ENCODE measurements around the gene STEAP2. TPM values are rescaled to one million over a fixed set of nuclear protein-coding genes. Genes with fewer than 3 reads are reported as not detected.
"Not testable (repeated sequence)": the region's sequence is repeated elsewhere in the genome, so short reads cannot be mapped to it uniquely, and the experiment has no call there.

STEAP2 gene
- polyA plus RNA-seq, 2 of the 4 experiments (the other 2 are of a cell fraction), result 5.1 to 49.2 TPM

DNA sequence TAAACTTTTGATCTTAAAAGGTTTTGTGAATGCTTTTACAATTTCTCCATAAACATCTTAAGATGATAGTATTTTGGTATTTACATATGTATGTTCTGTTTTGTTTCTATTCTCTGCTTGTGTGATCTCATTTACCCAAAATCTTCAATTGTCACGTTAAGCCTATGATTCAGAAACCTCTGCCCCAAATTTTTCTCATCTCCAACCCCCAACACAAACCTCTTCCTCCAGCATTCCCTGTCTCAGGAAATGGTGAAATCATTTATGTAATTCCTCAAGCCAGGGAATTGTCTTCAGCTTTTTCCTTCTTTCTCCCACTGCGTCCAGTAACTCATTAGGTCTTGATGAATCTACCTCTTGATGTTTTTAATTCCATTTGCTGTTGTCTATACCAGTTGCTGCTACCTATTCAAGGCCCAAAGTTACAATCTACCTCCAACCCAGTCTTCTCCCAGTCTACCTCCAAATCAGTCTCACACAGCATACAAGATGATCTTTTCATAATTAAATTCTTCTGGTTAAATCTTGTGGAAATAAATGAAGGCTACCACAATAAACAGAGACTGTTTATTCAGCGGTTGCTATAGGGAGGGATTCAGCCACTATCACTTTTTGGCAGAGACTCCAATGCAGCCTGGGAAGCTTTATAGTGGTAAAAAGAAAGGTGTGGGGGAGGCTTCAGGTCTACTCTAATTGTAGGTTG, 39.2 kb downstream of the STEAP2 start:
- FAIRE-seq (no peak), DNase-seq (ENCODE audit: low read depth in 1 of 2, low spot score in 1 of 2) (no peak), ATAC-seq (no peak)
- Histone ChIP-seq H3K4me1 (peaks cover 5% of the 10 kb centered on the region; the same call in 1 of the 3 replicates), H3K9me3 (no peaks in the 10 kb centered on the region), H3K4me3 (no peak overlapping the region), H3K27ac (no peak overlapping the region), H3K4me2 (no peak overlapping the region)
- TF ChIP-seq ZSCAN20 (CRISPR knock-in tag; IDR thresholded peaks at IDR 0.05) (no peak), EHMT2 (IDR thresholded peaks at IDR 0.05; ENCODE audit: low read depth) (no peak), PHF8 (IDR thresholded peaks at IDR 0.05; ENCODE audit: borderline replicate concordance, low read depth) (no peak), FOSL2 (IDR thresholded peaks at IDR 0.05) (no peak), FOSL2 (CRISPR knock-in tag; IDR thresholded peaks at IDR 0.05) (no peak), GATA3 (IDR thresholded peaks at IDR 0.05; ENCODE audit: borderline replicate concordance) (no peak), RFX5 (IDR thresholded peaks at IDR 0.05) (no peak), POLR2AphosphoS2 (conservative IDR thresholded peaks at IDR 0.05; ENCODE audit: low read length) (no peak), HEYL (CRISPR knock-in tag; IDR thresholded peaks at IDR 0.05) (no peak), KDM1A (IDR thresholded peaks at IDR 0.05; ENCODE audit: low read depth) (no peak), MYC (IDR thresholded peaks at IDR 0.05; ENCODE audit: borderline replicate concordance, low read length) (no peak)
- 47% methylated on average over 3 of the region's 3 CpGs for WGBS (ENCODE audit: missing lambda C conversion rate)
- POLR2A ChIA-PET, result no interaction called here
- CTCF ChIA-PET, result interaction anchor here (1.0 to 2.2 kb wide), 5 partner anchors 10 to 177 kb away, joined by 3 to 5 read pairs (median 3); partner anchors contain the start of genes STEAP1 and STEAP2

DNA sequence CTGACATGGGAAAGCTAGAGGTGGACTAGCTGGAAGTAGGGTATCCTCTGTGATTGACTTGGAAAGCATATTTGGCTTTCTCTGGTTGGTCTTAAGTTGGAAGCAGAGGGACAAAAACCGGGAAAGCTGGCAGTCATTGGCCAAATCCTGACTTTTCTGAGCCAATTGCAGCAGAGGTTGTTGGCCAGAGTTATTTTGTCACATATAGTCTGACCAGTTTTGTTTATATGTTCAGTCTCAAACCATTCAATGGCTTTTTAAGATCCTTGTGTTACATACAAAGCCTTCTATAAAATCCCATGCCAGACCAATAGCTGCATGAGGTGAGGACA, 39.7 kb downstream of the STEAP2 start:
- FAIRE-seq, result no peak
- no peak for ATAC-seq
- no peaks in the 10 kb centered on the region for H3K9me3 ChIP-seq
- H3K4me3 ChIP-seq, result no peak overlapping the region
- CTCF ChIA-PET, result interaction anchor here (1.0 to 2.2 kb wide), 4 partner anchors 9 to 176 kb away, joined by 3 to 5 read pairs (median 4); partner anchors contain the start of genes STEAP1 and STEAP2
- no peak overlapping the region for H3K27ac ChIP-seq
- DNase-seq (ENCODE audit: low read depth in 1 of 2, low spot score in 1 of 2), result no peak
- POLR2A ChIA-PET, result no interaction called here
- 29% methylated on average over 1 of the region's 1 CpG for WGBS (ENCODE audit: missing lambda C conversion rate)
- no peak overlapping the region for H3K4me2 ChIP-seq
- H3K4me1 ChIP-seq, result no peaks in the 10 kb centered on the region; the same call in 2 of the 3 replicates
- TF ChIP-seq RARB (CRISPR knock-in tag; IDR thresholded peaks at IDR 0.05) (no peak), POLR2AphosphoS2 (conservative IDR thresholded peaks at IDR 0.05; ENCODE audit: low read length) (no peak), ELK1 (IDR thresholded peaks at IDR 0.05; ENCODE audit: low read depth, low read length) (no peak), ESRRA (IDR thresholded peaks at IDR 0.05; ENCODE audit: borderline replicate concordance, low read length) (no peak), BHLHE40 (IDR thresholded peaks at IDR 0.05; ENCODE audit: low read depth, low read length) (no peak), CBX8 (IDR thresholded peaks at IDR 0.05) (no peak), RFX5 (IDR thresholded peaks at IDR 0.05) (no peak), RCOR1 (IDR thresholded peaks at IDR 0.05; ENCODE audit: low read depth, low read length) (no peak), SMC3 (IDR thresholded peaks at IDR 0.05) (no peak)
- TF ChIP-seq, protein P1, sequence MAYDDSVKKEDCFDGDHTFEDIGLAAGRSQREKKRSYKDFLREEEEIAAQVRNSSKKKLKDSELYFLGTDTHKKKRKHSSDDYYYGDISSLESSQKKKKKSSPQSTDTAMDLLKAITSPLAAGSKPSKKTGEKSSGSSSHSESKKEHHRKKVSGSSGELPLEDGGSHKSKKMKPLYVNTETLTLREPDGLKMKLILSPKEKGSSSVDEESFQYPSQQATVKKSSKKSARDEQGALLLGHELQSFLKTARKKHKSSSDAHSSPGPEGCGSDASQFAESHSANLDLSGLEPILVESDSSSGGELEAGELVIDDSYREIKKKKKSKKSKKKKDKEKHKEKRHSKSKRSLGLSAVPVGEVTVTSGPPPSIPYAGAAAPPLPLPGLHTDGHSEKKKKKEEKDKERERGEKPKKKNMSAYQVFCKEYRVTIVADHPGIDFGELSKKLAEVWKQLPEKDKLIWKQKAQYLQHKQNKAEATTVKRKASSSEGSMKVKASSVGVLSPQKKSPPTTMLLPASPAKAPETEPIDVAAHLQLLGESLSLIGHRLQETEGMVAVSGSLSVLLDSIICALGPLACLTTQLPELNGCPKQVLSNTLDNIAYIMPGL (CRISPR knock-in tag; IDR thresholded peaks at IDR 0.05; ENCODE audit: borderline replicate concordance), result no peak

DNA sequence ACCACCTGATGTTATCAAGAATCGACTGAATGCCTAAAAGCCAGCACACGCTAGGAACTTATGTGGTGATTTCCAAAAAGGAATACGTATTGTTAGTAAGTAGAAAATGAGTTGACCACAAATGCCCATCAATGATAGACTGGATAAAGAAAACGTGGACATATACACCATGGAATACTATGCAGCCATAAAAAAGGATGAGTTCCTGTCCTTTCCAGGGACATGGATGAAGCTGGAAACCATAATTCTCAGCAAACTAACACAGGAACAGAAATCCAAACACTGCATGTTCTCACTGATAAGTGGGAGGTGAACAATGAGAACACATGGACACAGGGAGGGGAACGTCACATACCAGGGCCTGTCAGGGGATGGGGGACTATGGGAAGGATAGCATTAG, 44.5 kb downstream of the STEAP2 start:
- CTCF ChIA-PET, result interaction anchor here (2.1 kb wide), 1 partner anchor 102 kb away, joined by 6 read pairs; the partner anchor contains the start of gene STEAP1
- H3K4me2 ChIP-seq; H3K9me3 ChIP-seq; H3K27ac ChIP-seq; DNase-seq (ENCODE audit: low read depth in 1 of 2, low spot score in 1 of 2); H3K4me3 ChIP-seq; ATAC-seq; POLR2A ChIA-PET; FAIRE-seq; H3K4me1 ChIP-seq: not testable (repeated sequence)
- 73% methylated on average over 5 of the region's 5 CpGs for WGBS (ENCODE audit: missing lambda C conversion rate)
